ENCODE measurements around the gene AMN. TPM values are rescaled to one million over a fixed set of nuclear protein-coding genes. Genes with fewer than 3 reads are reported as not detected.

The AMN gene
- polyA plus RNA-seq, 3 donors, result 0.09 TPM; not detected in 2

DNA sequence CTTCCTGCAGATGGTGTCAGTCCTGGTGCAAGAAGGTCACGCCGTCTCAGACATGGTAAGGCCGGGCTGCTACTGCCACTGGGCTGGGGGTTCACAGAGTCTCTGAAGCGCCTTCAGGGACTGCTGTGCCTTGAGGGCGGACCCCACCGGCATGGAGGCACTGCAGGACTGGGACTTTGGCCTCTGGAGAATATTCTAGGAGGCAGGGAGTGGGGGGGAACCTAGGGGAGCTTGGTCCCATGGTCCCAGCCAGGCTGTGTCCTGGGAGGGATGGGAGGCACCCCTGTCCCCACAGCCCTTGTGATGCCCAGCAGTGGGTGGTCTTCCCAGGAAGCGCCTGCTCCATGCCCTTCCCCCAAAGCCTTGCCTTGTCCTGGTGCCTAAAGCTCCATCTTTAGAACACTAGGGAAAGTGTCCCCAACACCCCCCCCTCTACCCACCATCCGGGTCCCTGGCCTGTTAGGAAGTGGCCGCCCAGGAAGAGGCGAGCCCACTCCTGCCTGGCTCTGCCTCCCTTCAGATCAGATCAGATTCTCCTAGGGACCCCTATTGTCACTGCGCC is 1.5 kb downstream of the AMN start:
- DNase-seq, result no peak
- no peak overlapping the region for H3K4me2 ChIP-seq (replicated peaks; ENCODE audit: extremely low read depth, low read length, poor library complexity, severe bottlenecking)
- TF ChIP-seq, protein P1, sequence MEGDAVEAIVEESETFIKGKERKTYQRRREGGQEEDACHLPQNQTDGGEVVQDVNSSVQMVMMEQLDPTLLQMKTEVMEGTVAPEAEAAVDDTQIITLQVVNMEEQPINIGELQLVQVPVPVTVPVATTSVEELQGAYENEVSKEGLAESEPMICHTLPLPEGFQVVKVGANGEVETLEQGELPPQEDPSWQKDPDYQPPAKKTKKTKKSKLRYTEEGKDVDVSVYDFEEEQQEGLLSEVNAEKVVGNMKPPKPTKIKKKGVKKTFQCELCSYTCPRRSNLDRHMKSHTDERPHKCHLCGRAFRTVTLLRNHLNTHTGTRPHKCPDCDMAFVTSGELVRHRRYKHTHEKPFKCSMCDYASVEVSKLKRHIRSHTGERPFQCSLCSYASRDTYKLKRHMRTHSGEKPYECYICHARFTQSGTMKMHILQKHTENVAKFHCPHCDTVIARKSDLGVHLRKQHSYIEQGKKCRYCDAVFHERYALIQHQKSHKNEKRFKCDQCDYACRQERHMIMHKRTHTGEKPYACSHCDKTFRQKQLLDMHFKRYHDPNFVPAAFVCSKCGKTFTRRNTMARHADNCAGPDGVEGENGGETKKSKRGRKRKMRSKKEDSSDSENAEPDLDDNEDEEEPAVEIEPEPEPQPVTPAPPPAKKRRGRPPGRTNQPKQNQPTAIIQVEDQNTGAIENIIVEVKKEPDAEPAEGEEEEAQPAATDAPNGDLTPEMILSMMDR (IDR thresholded peaks at IDR 0.05), result no peak
- intact Hi-C loops (cut with micrococcal nuclease), result no loop called here
- H3K36me3 ChIP-seq (replicated peaks in 1 of 2; ENCODE audit: control insufficient read depth in 1 of 2, insufficient read depth in 2 of 2, low read length in 2 of 2), result no peaks in the 10 kb centered on the region
- peaks cover 0 to 18% of the 10 kb centered on the region in 2 donors for H3K9me3 ChIP-seq (replicated peaks in 1 of 2; ENCODE audit: control insufficient read depth in 1 of 2, insufficient read depth in 1 of 2, low read length in 2 of 2)
- H3K9ac ChIP-seq (ENCODE audit: insufficient read depth, low read length, poor library complexity, severe bottlenecking), result no peak overlapping the region
- Mint-ChIP-seq H3K36me3 (no peaks in the 10 kb centered on the region), H3K4me3 (peak overlapping the region in 1 of 2 donors; percentile 67), H3K27me3 (ENCODE audit: low read depth in 3 of 3) (peaks cover 29 to 51% (median 42%) of the 10 kb centered on the region in 3 donors), H3K9me3 (peaks cover 0 to 15% (median 4%) of the 10 kb centered on the region in 7 donors), H3K27ac (no peak overlapping the region), H3K4me1 (peaks cover 16% of the 10 kb centered on the region)
- no peaks in the 10 kb centered on the region for H3K79me2 ChIP-seq (ENCODE audit: insufficient read depth, low read length)
- no peak overlapping the region for H3K27ac ChIP-seq (ENCODE audit: low read depth in 1 of 2, low read length in 2 of 2)
- no peak overlapping the region for H3K4me3 ChIP-seq (replicated peaks in 1 of 3; ENCODE audit: low read depth in 2 of 3, low read length in 3 of 3)
- no peak overlapping the region for H2AFZ ChIP-seq (ENCODE audit: insufficient read depth, low read depth, low read length, poor library complexity, severe bottlenecking)
- H3K4me1 ChIP-seq (ENCODE audit: control insufficient read depth in 1 of 2, insufficient read depth in 2 of 2, low read length in 2 of 2), result peaks cover 14 to 16% of the 10 kb centered on the region in 2 donors
- no peaks in the 10 kb centered on the region for H4K20me1 ChIP-seq (ENCODE audit: insufficient read depth, low read length)
- peaks cover 26 to 81% of the 10 kb centered on the region in 2 donors for H3K27me3 ChIP-seq (ENCODE audit: control insufficient read depth in 2 of 2, insufficient read depth in 2 of 2, low read length in 2 of 2)
- 53% methylated on average over 11 of the region's 11 CpGs for WGBS (ENCODE audit: insufficient coverage)

DNA sequence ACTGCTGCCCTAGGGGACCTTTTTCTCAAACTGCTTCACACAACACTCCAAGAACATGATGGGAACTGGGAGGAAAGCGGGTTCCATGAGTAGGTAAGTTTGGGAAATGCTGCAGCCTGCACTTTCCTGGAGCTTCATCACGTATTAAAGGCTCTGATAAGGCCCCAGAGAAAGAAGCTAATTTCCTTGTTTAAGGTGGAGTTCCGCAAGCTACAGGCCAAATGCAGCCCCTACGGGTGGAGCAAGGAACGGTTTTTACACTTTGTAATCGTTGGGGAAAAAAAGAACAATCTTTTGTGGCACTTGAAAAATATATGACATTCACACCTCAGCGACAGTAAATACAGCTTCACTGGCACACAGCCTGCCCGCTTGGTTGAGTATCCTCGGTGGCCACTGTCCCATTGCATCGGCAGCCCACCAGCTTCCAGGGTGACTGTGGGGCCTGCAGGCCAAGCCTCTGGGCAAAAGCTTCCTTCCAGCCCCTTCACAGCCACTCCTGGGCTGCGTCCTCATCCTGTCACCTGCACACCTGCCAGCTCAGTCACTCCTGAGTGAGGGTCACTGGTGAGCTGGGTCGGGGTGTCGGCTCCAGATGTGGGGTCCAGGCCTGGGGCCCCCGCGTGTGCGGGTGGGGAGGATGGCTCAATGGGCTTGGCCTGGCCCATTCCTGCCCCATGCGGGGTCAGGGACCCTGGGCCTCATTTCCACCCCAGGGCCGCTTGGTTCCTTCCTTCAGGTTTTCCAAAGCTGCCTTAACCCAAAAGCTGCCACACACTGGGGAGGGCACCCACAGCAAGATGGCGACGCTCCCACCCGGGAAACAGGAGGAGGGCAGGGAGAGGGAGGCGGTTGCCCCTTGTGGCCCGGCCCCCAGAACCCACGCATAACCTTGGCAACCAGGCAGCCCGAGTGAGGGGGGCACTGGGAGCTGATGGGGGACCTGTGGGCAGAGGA is 2.4 kb downstream of the AMN start:
- DNase-seq, result no peak
- Mint-ChIP-seq H3K4me1 (peaks cover 19% of the 10 kb centered on the region), H3K36me3 (no peaks in the 10 kb centered on the region), H3K4me3 (peak overlapping the region in 1 of 2 donors; percentile 67), H3K27me3 (ENCODE audit: low read depth in 3 of 3) (peaks cover 34 to 53% (median 51%) of the 10 kb centered on the region in 3 donors), H3K9me3 (peaks cover 0 to 15% (median 4%) of the 10 kb centered on the region in 7 donors), H3K27ac (no peak overlapping the region)
- H3K79me2 ChIP-seq (ENCODE audit: insufficient read depth, low read length), result no peaks in the 10 kb centered on the region
- no peak overlapping the region for H3K4me3 ChIP-seq (replicated peaks in 1 of 3; ENCODE audit: low read depth in 2 of 3, low read length in 3 of 3)
- H3K9ac ChIP-seq (ENCODE audit: insufficient read depth, low read length, poor library complexity, severe bottlenecking), result no peak overlapping the region
- H3K4me2 ChIP-seq (replicated peaks; ENCODE audit: extremely low read depth, low read length, poor library complexity, severe bottlenecking), result no peak overlapping the region
- H4K20me1 ChIP-seq (ENCODE audit: insufficient read depth, low read length), result no peaks in the 10 kb centered on the region
- H3K27ac ChIP-seq (ENCODE audit: low read depth in 1 of 2, low read length in 2 of 2), result no peak overlapping the region
- H3K4me1 ChIP-seq (ENCODE audit: control insufficient read depth in 1 of 2, insufficient read depth in 2 of 2, low read length in 2 of 2), result peaks cover 19 to 25% of the 10 kb centered on the region in 2 donors
- H3K27me3 ChIP-seq (ENCODE audit: control insufficient read depth in 2 of 2, insufficient read depth in 2 of 2, low read length in 2 of 2), result peaks cover 31 to 87% of the 10 kb centered on the region in 2 donors
- no peak overlapping the region for H2AFZ ChIP-seq (ENCODE audit: insufficient read depth, low read depth, low read length, poor library complexity, severe bottlenecking)
- H3K9me3 ChIP-seq (replicated peaks in 1 of 2; ENCODE audit: control insufficient read depth in 1 of 2, insufficient read depth in 1 of 2, low read length in 2 of 2), result peaks cover 0 to 21% of the 10 kb centered on the region in 2 donors
- 89% methylated on average over 18 of the region's 25 CpGs for WGBS (ENCODE audit: insufficient coverage)
- no peaks in the 10 kb centered on the region for H3K36me3 ChIP-seq (replicated peaks in 1 of 2; ENCODE audit: control insufficient read depth in 1 of 2, insufficient read depth in 2 of 2, low read length in 2 of 2)
- TF ChIP-seq, protein P1 (IDR thresholded peaks at IDR 0.05), result no peak
- intact Hi-C loops (cut with micrococcal nuclease), result no loop called here

All from CD14-positive monocyte (primary cell).